ENCODE results near the gene IL1R2. TPM values are rescaled to one million over a fixed set of nuclear protein-coding genes. Genes with fewer than 3 reads are reported as not detected.

Gene IL1R2
- total RNA-seq, 6 experiments from 2014 or later: 5.5 to 22.8 (median 12.3) TPM

GRCh38 chr2:101956465-101957438 is 35.0 kb upstream of the IL1R2 start:
- H3K27ac ChIP-seq: no peak overlapping the region
- H3K27me3 ChIP-seq: no peaks in the 10 kb centered on the region
- DNase-seq (no peak), ATAC-seq (no peak)
- H3K4me3 ChIP-seq: no peak overlapping the region
- H3K9me3 ChIP-seq: no peaks in the 10 kb centered on the region
- no peaks in the 10 kb centered on the region for H3K36me3 ChIP-seq
- 40% methylated on average over 3 of the region's 4 CpGs for WGBS (ENCODE audit: insufficient coverage, low coverage, low lambda C conversion rate, missing lambda C conversion rate)
- intact Hi-C loops (cut with DNase I): no loop called here
- H3K4me1 ChIP-seq: peaks cover 0 to 23% (median 8%) of the 10 kb centered on the region in 4 donors
- TF ChIP-seq CTCF (IDR thresholded peaks at IDR 0.05) (no peak), POLR2A (IDR thresholded peaks at IDR 0.05) (no peak)

GRCh38 chr2:101958061-101958460 is 33.7 kb upstream of the IL1R2 start:
- DNase-seq (no peak), ATAC-seq (no peak)
- 0% methylated on average over 2 of the region's 2 CpGs for WGBS (ENCODE audit: insufficient coverage, low coverage, low lambda C conversion rate, missing lambda C conversion rate)
- intact Hi-C loops (cut with DNase I): no loop called here
- Histone ChIP-seq H3K9me3 (no peaks in the 10 kb centered on the region), H3K4me3 (no peak overlapping the region), H3K27ac (peak overlapping the region in 1 of 3 donors; percentile 2), H3K36me3 (no peaks in the 10 kb centered on the region), H3K4me1 (peaks cover 0 to 28% (median 8%) of the 10 kb centered on the region in 4 donors), H3K27me3 (no peaks in the 10 kb centered on the region)
- TF ChIP-seq CTCF (IDR thresholded peaks at IDR 0.05) (no peak), POLR2A (IDR thresholded peaks at IDR 0.05) (no peak)

- 14% methylated on average over 4 of the region's 7 CpGs for WGBS (ENCODE audit: insufficient coverage, low coverage, low lambda C conversion rate, missing lambda C conversion rate)
- Histone ChIP-seq H3K4me1 (peaks cover 0 to 37% (median 8%) of the 10 kb centered on the region in 4 donors), H3K9me3 (no peaks in the 10 kb centered on the region), H3K27ac (peak overlapping the region; percentile 91 to 100 (median 99)), H3K36me3 (no peaks in the 10 kb centered on the region), H3K27me3 (no peaks in the 10 kb centered on the region), H3K4me3 (no peak overlapping the region)
- ATAC-seq (peak; percentile 39 to 67 (median 59)), DNase-seq (peak; percentile 48 to 85 (median 78))
- intact Hi-C loops (cut with DNase I): no loop called here
- TF ChIP-seq POLR2A (IDR thresholded peaks at IDR 0.05): no peak
- TF ChIP-seq CTCF (IDR thresholded peaks at IDR 0.05): no peak
Measured at GRCh38 chr2:101960819-101961337, 30.9 kb upstream of the IL1R2 start.

GRCh38 chr2:101961338-101962191 is 30.2 kb upstream of the IL1R2 start:
- H3K36me3 ChIP-seq: no peaks in the 10 kb centered on the region
- TF ChIP-seq POLR2A (IDR thresholded peaks at IDR 0.05) (peak; percentile 81), CTCF (IDR thresholded peaks at IDR 0.05) (peak in 3 of 4 donors; percentile 12 to 27 (median 25))
- DNase-seq (peak; percentile 81 to 97 (median 91)), ATAC-seq (peak; percentile 75 to 84 (median 82))
- peak overlapping the region; percentile 91 to 100 (median 99) for H3K27ac ChIP-seq
- no peaks in the 10 kb centered on the region for H3K27me3 ChIP-seq
- WGBS (ENCODE audit: insufficient coverage, low coverage, low lambda C conversion rate, missing lambda C conversion rate): 16% methylated on average over 12 of the region's 12 CpGs
- intact Hi-C loops (cut with DNase I): no loop called here
- H3K9me3 ChIP-seq: no peaks in the 10 kb centered on the region
- H3K4me3 ChIP-seq: peak overlapping the region; percentile 35 to 70 (median 62)
- peaks cover 0 to 37% (median 8%) of the 10 kb centered on the region in 4 donors for H3K4me1 ChIP-seq

Data from right lobe of liver (tissue), 6 donors.